NCI-H2029 treated with DMSO at 0.1 percent for 48 hours (cell line): ENCODE results near the gene YWHAE.
"Not testable (repeated sequence)": the region's sequence is repeated elsewhere in the genome, so short reads cannot be mapped to it uniquely, and the experiment has no call there.

ENCODE experiments used
- DNase-seq: peaks from one replicate; lab custom pipeline; 2025; lab: John Stamatoyannopoulos, UW

Gene YWHAE

GRCh38 chr17:1412185-1413110 lies 12.4 kb upstream of the YWHAE start:
- DNase-seq, result no peak

GRCh38 chr17:1402262-1402586 lies 2.2 kb upstream of the YWHAE start:
- DNase-seq, result no peak

- DNase-seq, result no peak
Measured at GRCh38 chr17:1398931-1399678, 917 bp downstream of the YWHAE start.

GRCh38 chr17:1398028-1398427 lies 2.0 kb downstream of the YWHAE start:
- no peak for DNase-seq

GRCh38 chr17:1395876-1396665 lies 4.0 kb downstream of the YWHAE start:
- not testable (repeated sequence) for DNase-seq

- DNase-seq, result no peak
Measured at GRCh38 chr17:1391577-1391976, 8.4 kb downstream of the YWHAE start.

GRCh38 chr17:1390432-1391367 lies 9.3 kb downstream of the YWHAE start:
- DNase-seq, result no peak

GRCh38 chr17:1387490-1388227 lies 12.4 kb downstream of the YWHAE start:
- DNase-seq, result not testable (repeated sequence)

- DNase-seq, result not testable (repeated sequence)
Measured at GRCh38 chr17:1386675-1387190, 13.3 kb downstream of the YWHAE start.

- DNase-seq, result no peak
Measured at GRCh38 chr17:1386265-1386664, 13.8 kb downstream of the YWHAE start.

GRCh38 chr17:1385861-1386260 lies 14.2 kb downstream of the YWHAE start:
- no peak for DNase-seq

- DNase-seq, result no peak
Measured at GRCh38 chr17:1384905-1385435, 15.1 kb downstream of the YWHAE start.

GRCh38 chr17:1379930-1380313 lies 20.1 kb downstream of the YWHAE start:
- no peak for DNase-seq

- DNase-seq, result no peak
Measured at GRCh38 chr17:1379208-1379929, 20.7 kb downstream of the YWHAE start.

- not testable (repeated sequence) for DNase-seq
Measured at GRCh38 chr17:1378476-1378860, 21.6 kb downstream of the YWHAE start.

- DNase-seq, result no peak
Measured at GRCh38 chr17:1377334-1377733, 22.7 kb downstream of the YWHAE start.

- no peak for DNase-seq
Measured at GRCh38 chr17:1376061-1376460, 24.0 kb downstream of the YWHAE start.

- no peak for DNase-seq
Measured at GRCh38 chr17:1375615-1376014, 24.4 kb downstream of the YWHAE start.

GRCh38 chr17:1374431-1375177 lies 25.4 kb downstream of the YWHAE start:
- DNase-seq, result no peak
